Measurements from ENCODE around the gene SHROOM4. TPM values are rescaled to one million over a fixed set of nuclear protein-coding genes. Genes with fewer than 3 reads are reported as not detected.

The SHROOM4 gene
- total RNA-seq, 2 experiments from 2014 or later, result not detected

GRCh38 chrX:50798783-50799182 is 15.2 kb downstream of the SHROOM4 start:
- ChIA-PET POLR2A (no interaction called here), CTCF (ENCODE audit: unreplicated experiment) (no interaction called here)
- intact Hi-C loops (cut with micrococcal nuclease; ENCODE audit: unreplicated experiment), result no loop called here
- Histone ChIP-seq H3K27ac (ENCODE audit: low read depth, low read length, poor library complexity, severe bottlenecking) (no peak overlapping the region), H3K4me1 (ENCODE audit: insufficient read depth, low read length, poor library complexity, severe bottlenecking) (no peaks in the 10 kb centered on the region), H3K4me2 (ENCODE audit: low read length) (no peak overlapping the region), H3K4me3 (ENCODE audit: low read depth, low read length, poor library complexity, severe bottlenecking) (no peak overlapping the region), H3K9me2 (ENCODE audit: insufficient read depth, low read length) (no peaks in the 10 kb centered on the region), H2AFZ (ENCODE audit: low read length) (no peak overlapping the region), H3K36me3 (ENCODE audit: insufficient read depth, low read length) (no peaks in the 10 kb centered on the region), H3K79me2 (ENCODE audit: insufficient read depth, low read depth, low read length) (no peaks in the 10 kb centered on the region), H3K9me3 (ENCODE audit: low read length) (no peaks in the 10 kb centered on the region), H4K20me1 (ENCODE audit: insufficient read depth, low read length) (no peaks in the 10 kb centered on the region)
- no TSS peak for BruUV-seq (replicated peaks)
- no peak for TF ChIP-seq EZH2phosphoT487 (IDR thresholded peaks at IDR 0.05; ENCODE audit: borderline replicate concordance, low read depth, low read length)
- TF ChIP-seq, protein P1, sequence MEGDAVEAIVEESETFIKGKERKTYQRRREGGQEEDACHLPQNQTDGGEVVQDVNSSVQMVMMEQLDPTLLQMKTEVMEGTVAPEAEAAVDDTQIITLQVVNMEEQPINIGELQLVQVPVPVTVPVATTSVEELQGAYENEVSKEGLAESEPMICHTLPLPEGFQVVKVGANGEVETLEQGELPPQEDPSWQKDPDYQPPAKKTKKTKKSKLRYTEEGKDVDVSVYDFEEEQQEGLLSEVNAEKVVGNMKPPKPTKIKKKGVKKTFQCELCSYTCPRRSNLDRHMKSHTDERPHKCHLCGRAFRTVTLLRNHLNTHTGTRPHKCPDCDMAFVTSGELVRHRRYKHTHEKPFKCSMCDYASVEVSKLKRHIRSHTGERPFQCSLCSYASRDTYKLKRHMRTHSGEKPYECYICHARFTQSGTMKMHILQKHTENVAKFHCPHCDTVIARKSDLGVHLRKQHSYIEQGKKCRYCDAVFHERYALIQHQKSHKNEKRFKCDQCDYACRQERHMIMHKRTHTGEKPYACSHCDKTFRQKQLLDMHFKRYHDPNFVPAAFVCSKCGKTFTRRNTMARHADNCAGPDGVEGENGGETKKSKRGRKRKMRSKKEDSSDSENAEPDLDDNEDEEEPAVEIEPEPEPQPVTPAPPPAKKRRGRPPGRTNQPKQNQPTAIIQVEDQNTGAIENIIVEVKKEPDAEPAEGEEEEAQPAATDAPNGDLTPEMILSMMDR (conservative IDR thresholded peaks at IDR 0.05; ENCODE audit: low read length), result no peak
- no peak for DNase-seq (ENCODE audit: low spot score)

DNA sequence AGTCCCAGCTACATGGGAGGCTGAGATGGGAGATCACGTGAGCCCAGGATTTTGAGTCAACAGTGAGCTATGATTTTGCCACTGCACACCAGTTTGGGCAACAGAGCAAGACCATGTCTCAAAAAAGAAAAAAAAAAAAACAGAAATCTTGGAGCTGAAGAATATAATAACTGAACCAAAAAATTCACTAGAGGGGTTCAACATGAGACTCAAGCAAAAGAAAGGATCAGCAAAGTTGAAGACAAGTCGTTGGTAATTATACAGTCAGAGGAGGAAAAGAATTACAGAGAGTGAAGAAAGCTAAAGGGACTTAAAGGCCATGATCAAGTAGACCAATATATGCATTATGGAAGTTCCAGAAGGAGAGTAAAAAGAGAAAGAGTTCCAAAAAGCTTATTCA is 26.9 kb downstream of the SHROOM4 start:
- CTCF ChIA-PET (ENCODE audit: unreplicated experiment), result no interaction called here
- BruUV-seq (replicated peaks), result no TSS peak
- no peak for DNase-seq (ENCODE audit: low spot score)

DNA sequence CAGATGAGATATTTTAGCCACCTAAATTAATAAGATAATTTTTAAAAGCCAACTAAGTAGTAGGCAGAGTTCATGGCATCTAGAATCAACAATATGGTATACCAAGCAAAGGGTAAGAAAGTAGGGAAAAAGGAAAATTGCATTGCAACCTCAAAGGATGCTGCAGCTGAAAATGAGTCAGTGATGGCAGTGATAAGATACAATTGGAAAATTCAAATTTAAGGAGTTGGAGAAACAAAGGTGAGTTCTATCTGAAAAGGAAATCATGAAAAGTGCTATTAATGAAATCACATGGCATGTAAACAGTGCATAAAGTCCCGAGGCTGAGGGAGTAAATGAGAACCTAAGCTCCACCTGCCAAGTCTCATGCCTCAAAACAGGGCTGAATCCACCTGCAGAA is 33.9 kb downstream of the SHROOM4 start:
- TF ChIP-seq EZH2phosphoT487 (IDR thresholded peaks at IDR 0.05; ENCODE audit: borderline replicate concordance, low read depth, low read length), result no peak
- TF ChIP-seq, protein P1 (conservative IDR thresholded peaks at IDR 0.05; ENCODE audit: low read length), result no peak
- CTCF ChIA-PET (ENCODE audit: unreplicated experiment), result no interaction called here
- H2AFZ ChIP-seq (ENCODE audit: low read length), result no peak overlapping the region
- H3K79me2 ChIP-seq (ENCODE audit: insufficient read depth, low read depth, low read length), result no peaks in the 10 kb centered on the region
- H3K9me2 ChIP-seq (ENCODE audit: insufficient read depth, low read length), result no peaks in the 10 kb centered on the region
- DNase-seq (ENCODE audit: low spot score), result no peak
- no peaks in the 10 kb centered on the region for H3K9me3 ChIP-seq (ENCODE audit: low read length)
- H3K27ac ChIP-seq (ENCODE audit: low read depth, low read length, poor library complexity, severe bottlenecking), result no peak overlapping the region
- POLR2A ChIA-PET, result no interaction called here
- BruUV-seq (replicated peaks), result no TSS peak
- intact Hi-C loops (cut with micrococcal nuclease; ENCODE audit: unreplicated experiment), result no loop called here
- H3K4me1 ChIP-seq (ENCODE audit: insufficient read depth, low read length, poor library complexity, severe bottlenecking), result no peaks in the 10 kb centered on the region
- H4K20me1 ChIP-seq (ENCODE audit: insufficient read depth, low read length), result no peaks in the 10 kb centered on the region
- H3K4me2 ChIP-seq (ENCODE audit: low read length), result no peak overlapping the region
- no peaks in the 10 kb centered on the region for H3K36me3 ChIP-seq (ENCODE audit: insufficient read depth, low read length)
- no peak overlapping the region for H3K4me3 ChIP-seq (ENCODE audit: low read depth, low read length, poor library complexity, severe bottlenecking)

More for the DNA sequence above, 26.9 kb downstream of the SHROOM4 start:
- no peaks in the 10 kb centered on the region for H3K36me3 ChIP-seq (ENCODE audit: insufficient read depth, low read length)
- no peaks in the 10 kb centered on the region for H3K9me2 ChIP-seq (ENCODE audit: insufficient read depth, low read length)
- H3K79me2 ChIP-seq (ENCODE audit: insufficient read depth, low read depth, low read length), result no peaks in the 10 kb centered on the region
- POLR2A ChIA-PET, result no interaction called here
- TF ChIP-seq, protein P1 (conservative IDR thresholded peaks at IDR 0.05; ENCODE audit: low read length), result no peak
- intact Hi-C loops (cut with micrococcal nuclease; ENCODE audit: unreplicated experiment), result no loop called here
- H3K4me2 ChIP-seq (ENCODE audit: low read length), result no peak overlapping the region
- no peak overlapping the region for H2AFZ ChIP-seq (ENCODE audit: low read length)
- H4K20me1 ChIP-seq (ENCODE audit: insufficient read depth, low read length), result no peaks in the 10 kb centered on the region
- no peaks in the 10 kb centered on the region for H3K4me1 ChIP-seq (ENCODE audit: insufficient read depth, low read length, poor library complexity, severe bottlenecking)
- H3K9me3 ChIP-seq (ENCODE audit: low read length), result no peaks in the 10 kb centered on the region
- H3K4me3 ChIP-seq (ENCODE audit: low read depth, low read length, poor library complexity, severe bottlenecking), result no peak overlapping the region
- no peak overlapping the region for H3K27ac ChIP-seq (ENCODE audit: low read depth, low read length, poor library complexity, severe bottlenecking)
